GM10266 (cell line): ENCODE data around the gene BUB3.

Experiments used
- DNase-seq: peaks from one replicate; pipeline ENCODE4 v3.0.0; 2012; ENCODE audit errors: extremely low spot score
- CTCF ChIP-seq: IDR thresholded peaks from 2 replicates; pipeline ENCODE4 v1.5.1; 2012; ENCODE audit warnings: mild to moderate bottlenecking, low read depth; ENCODE audit not compliant: control insufficient read depth, insufficient read depth; ENCODE audit errors: missing control alignments

The BUB3 gene

GRCh38 chr10:123180101-123181090 lies 26.2 kb downstream of the BUB3 start:
- DNase-seq: no peak
- no peak for TF ChIP-seq CTCF

- no peak for TF ChIP-seq CTCF
- no peak for DNase-seq
Measured at GRCh38 chr10:123183724-123184123, 29.5 kb downstream of the BUB3 start.

GRCh38 chr10:123187781-123188180 lies 33.6 kb downstream of the BUB3 start:
- TF ChIP-seq CTCF: no peak
- no peak for DNase-seq

GRCh38 chr10:123191886-123192285 lies 37.7 kb downstream of the BUB3 start:
- no peak for DNase-seq
- no peak for TF ChIP-seq CTCF

GRCh38 chr10:123194056-123194455 lies 39.9 kb downstream of the BUB3 start:
- TF ChIP-seq CTCF: no peak
- no peak for DNase-seq

GRCh38 chr10:123200531-123200930 lies 46.3 kb downstream of the BUB3 start:
- DNase-seq: no peak
- TF ChIP-seq CTCF: no peak

GRCh38 chr10:123202506-123202905 lies 48.3 kb downstream of the BUB3 start:
- TF ChIP-seq CTCF: no peak
- DNase-seq: no peak
